AG09319 (cell line): ENCODE data around the gene GXYLT1.
A peak's percentile ranks its signal among the peaks of the same experiment; 100 is the strongest.

ENCODE experiments used
- DNase-seq: peaks from one replicate; pipeline ENCODE4 v3.0.0-alpha.2; 2010; ENCODE audit warnings: low read depth; ENCODE audit errors: extremely low read depth
- TF ChIP-seq, protein P1 (sequence below): IDR thresholded peaks from 2 replicates; pipeline ENCODE4 v1.5.1; 2011; ENCODE audit warnings: low read depth, mild to moderate bottlenecking, inconsistent platforms, low read length, moderate library complexity

The GXYLT1 gene

DNA sequence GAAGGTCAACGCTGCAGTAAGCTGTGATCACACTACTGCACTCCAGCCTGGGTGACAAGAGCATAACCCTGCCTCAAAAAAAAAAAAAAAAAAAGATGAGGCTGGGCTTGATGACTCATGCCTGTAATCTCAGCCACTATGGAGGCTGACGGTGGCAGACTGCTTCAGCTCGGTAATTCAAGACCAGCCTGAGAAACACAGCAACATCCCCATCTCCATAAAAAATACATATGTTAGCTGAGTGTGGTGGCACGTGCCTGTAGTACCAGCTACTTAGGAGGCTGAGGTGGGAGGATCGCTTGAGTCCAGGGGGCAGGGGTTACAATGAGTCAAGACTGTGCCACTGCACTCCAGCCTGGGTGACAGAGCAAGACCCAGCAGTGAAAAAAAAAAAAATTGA is 50.4 kb downstream of the GXYLT1 start:
- DNase-seq, result no peak
- TF ChIP-seq, protein P1, sequence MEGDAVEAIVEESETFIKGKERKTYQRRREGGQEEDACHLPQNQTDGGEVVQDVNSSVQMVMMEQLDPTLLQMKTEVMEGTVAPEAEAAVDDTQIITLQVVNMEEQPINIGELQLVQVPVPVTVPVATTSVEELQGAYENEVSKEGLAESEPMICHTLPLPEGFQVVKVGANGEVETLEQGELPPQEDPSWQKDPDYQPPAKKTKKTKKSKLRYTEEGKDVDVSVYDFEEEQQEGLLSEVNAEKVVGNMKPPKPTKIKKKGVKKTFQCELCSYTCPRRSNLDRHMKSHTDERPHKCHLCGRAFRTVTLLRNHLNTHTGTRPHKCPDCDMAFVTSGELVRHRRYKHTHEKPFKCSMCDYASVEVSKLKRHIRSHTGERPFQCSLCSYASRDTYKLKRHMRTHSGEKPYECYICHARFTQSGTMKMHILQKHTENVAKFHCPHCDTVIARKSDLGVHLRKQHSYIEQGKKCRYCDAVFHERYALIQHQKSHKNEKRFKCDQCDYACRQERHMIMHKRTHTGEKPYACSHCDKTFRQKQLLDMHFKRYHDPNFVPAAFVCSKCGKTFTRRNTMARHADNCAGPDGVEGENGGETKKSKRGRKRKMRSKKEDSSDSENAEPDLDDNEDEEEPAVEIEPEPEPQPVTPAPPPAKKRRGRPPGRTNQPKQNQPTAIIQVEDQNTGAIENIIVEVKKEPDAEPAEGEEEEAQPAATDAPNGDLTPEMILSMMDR, result no peak

DNA sequence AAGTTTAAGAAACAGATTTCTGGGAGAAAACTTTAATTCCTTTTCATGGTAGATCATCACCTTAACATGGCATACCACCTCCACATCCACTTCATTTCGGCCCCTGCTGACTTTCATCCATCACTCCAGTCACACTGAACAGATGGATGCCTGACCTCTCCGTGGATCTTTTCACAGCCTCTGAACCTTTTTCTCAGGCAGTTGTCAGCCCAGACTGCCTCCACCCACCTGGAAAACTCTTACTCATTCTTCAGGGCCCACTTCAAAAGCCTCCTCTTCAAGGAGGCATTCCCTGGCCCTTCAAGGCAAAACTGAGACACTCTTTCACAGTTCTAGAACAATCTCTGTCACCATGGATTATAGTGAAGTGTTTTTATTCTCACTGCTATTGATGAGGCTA is 52.9 kb downstream of the GXYLT1 start:
- no peak for DNase-seq
- TF ChIP-seq, protein P1, result no peak

DNA sequence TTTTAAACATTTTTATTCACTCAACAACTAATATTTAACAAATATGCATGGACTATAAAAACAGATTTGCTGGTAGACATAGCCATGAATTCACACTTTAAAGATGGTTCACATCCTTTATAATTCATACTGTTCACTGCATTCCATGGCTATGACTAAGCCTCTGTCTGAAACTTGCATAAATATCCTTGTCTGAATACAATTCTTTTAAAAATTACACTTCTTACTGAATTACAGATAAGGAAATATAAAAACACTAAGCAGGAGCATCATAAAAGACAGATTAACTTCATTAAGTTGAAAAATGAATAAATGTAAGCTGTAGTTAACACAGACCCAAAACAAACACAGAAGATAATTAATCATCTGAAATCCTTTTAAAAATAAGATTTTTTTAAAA is 53.8 kb downstream of the GXYLT1 start:
- TF ChIP-seq, protein P1, result no peak
- DNase-seq, result no peak

DNA sequence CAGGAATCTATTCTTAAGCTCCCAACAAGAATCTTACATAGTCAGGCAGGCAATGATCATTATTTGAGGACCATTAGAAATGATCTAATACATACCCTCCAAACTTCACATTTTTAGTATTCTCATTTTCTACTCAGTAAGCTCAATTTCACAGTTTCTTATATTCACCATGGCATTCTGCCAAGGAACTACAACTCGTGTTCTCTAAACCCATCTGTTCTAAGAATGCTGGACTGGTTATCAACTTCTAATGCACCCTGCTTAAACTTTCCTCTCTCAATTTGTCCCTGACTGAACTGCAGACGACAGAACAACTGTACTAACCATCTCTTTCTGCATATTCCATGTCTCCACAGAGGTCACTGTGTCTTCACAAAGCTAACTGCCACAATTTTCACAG is 58.6 kb downstream of the GXYLT1 start:
- TF ChIP-seq, protein P1, result no peak
- peak; percentile 10 for DNase-seq

DNA sequence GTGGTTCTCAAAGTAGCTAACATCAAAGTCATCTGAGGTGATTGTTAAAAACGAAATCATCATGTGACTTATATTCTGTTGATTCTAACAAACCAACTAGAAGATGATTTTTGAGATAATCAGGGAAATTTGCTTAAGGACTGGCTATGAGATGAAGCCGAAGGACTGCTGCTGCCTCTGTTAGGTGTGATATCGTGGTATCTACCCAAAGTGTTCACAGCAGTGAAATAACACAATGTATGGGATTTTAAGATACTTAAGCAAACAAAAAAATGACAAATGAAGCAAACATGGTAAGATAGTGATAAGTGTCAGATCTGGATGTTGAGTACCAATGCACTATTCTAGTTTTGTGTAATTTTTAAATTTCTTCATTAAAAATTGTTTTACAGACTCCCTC is 59.1 kb downstream of the GXYLT1 start:
- TF ChIP-seq, protein P1, result no peak
- no peak for DNase-seq

DNA sequence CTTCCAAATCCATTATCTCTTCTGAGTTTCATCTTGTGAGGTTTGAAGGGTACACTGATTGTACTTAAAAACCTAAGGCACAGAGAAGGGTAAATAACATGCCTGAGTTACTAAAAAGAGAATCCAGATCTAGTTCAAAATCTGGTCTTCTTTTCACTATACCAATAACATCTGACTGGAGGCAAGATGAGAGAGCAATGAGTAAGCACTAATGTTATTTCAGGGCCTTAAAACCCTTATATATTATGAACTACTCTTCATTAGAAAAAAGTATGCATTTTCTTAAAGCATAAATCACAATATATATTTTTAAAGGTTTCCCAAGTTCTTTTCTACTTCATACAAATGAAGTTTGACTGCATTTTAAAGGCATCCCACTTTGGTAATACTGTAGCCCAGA is 60.2 kb downstream of the GXYLT1 start:
- no peak for DNase-seq
- TF ChIP-seq, protein P1, result no peak

DNA sequence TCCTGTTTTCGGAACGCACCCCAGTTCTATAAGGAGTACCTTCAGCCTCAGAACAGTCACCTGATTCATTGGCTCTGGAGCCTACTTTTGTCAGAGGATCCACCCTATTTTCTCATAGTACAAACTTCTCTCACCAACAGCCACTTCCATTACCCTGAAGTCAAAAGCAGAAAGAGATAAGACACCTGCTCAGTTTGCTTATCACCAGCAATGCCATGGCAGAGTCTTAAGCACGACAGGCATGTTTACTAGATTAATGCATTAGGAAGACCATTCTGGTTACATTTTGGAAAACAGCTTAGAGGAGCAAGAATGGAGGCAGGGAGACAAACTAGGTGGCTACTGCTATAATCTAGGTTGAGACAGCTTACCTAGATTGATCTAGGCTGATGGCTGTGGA is 67.7 kb downstream of the GXYLT1 start:
- TF ChIP-seq, protein P1, result no peak
- DNase-seq, result no peak
